ENCODE measurements around the gene SAMD11. TPM values are rescaled to one million over a fixed set of nuclear protein-coding genes. Genes with fewer than 3 reads are reported as not detected.

The SAMD11 gene
- 14.0 to 25.0 TPM (median 23.6 TPM) in 5 replicates for total RNA-seq (2022; extraction: Qiagen RNA extraction)

GRCh38 chr1:923131-923990, at the start of gene SAMD11:
Gene SAMD11 (plus strand): TSS chr1:923923. CDS start chr1:924432, 509 bp downstream.

GRCh38 chr1:958823-959730, 35.4 kb downstream of the SAMD11 start, which contains the start of gene NOC2L:
Gene NOC2L (minus strand): TSS chr1:959256. CDS start chr1:959240, 16 bp downstream.

GRCh38 chr1:960363-961131, 36.8 kb downstream of the SAMD11 start, which contains the start of gene KLHL17:
Gene KLHL17 (plus strand): TSS chr1:960584. CDS start chr1:960694, 110 bp downstream.

GRCh38 chr1:966135-966703, 42.5 kb downstream of the SAMD11 start, which contains the start of gene PLEKHN1:
Gene PLEKHN1 (plus strand): TSS chr1:966482. CDS start chr1:966532, 50 bp downstream.

GRCh38 chr1:981955-982558, 58.3 kb downstream of the SAMD11 start, which contains the start of gene PERM1:
Gene PERM1 (minus strand): TSS chr1:982093. CDS start chr1:981029, 1,064 bp downstream.

Other genes with a start within 250 kb of the SAMD11 start
- gene OR4F16, start 237.3 kb upstream of the SAMD11 start, total RNA-seq (2022; extraction: Qiagen RNA extraction) = not detected in 5 replicates
- gene NOC2L, start 35.3 kb downstream of the SAMD11 start, total RNA-seq (2022; extraction: Qiagen RNA extraction) = 69.2 to 85.8 TPM (median 78.9 TPM) in 5 replicates
- gene KLHL17, start 36.7 kb downstream of the SAMD11 start, total RNA-seq (2022; extraction: Qiagen RNA extraction) = 7.5 to 17.0 TPM (median 13.7 TPM) in 5 replicates
- 3.3 to 5.7 TPM (median 4.9 TPM) in 5 replicates for gene PLEKHN1, start 42.6 kb downstream of the SAMD11 start, total RNA-seq (2022; extraction: Qiagen RNA extraction)
- gene PERM1, start 58.2 kb downstream of the SAMD11 start, total RNA-seq (2022; extraction: Qiagen RNA extraction) = 0.10 to 0.19 TPM (median 0.13 TPM) in 5 replicates
- gene HES4, start 76.2 kb downstream of the SAMD11 start, total RNA-seq (2022; extraction: Qiagen RNA extraction) = 17.8 to 65.9 TPM (median 57.8 TPM) in 5 replicates
- 12.1 to 23.1 TPM (median 19.4 TPM) in 5 replicates for gene ISG15, start 89.6 kb downstream of the SAMD11 start, total RNA-seq (2022; extraction: Qiagen RNA extraction)
- gene AGRN, start 96.2 kb downstream of the SAMD11 start, total RNA-seq (2022; extraction: Qiagen RNA extraction) = 78.5 to 115 TPM (median 107 TPM) in 5 replicates
- gene RNF223, start 150.4 kb downstream of the SAMD11 start, total RNA-seq (2022; extraction: Qiagen RNA extraction) = 0.21 to 0.30 TPM (median 0.23 TPM) in 5 replicates
- gene C1orf159, start 192.2 kb downstream of the SAMD11 start, total RNA-seq (2022; extraction: Qiagen RNA extraction) = 8.2 to 14.5 TPM (median 13.7 TPM) in 5 replicates
- not detected in 5 replicates for gene TTLL10, start 250.0 kb downstream of the SAMD11 start, total RNA-seq (2022; extraction: Qiagen RNA extraction)

All from A549 treated with AZD2906 at 1 μM for 4 hours (cell line).